B cell (primary cell): ENCODE measurements around the gene OR51B6.
"Not testable (repeated sequence)": the region's sequence is repeated elsewhere in the genome, so short reads cannot be mapped to it uniquely, and the experiment has no call there.

Source experiments
- CTCF ChIP-seq: fragments of 200-600 bp; IDR thresholded peaks from one replicate; pipeline ENCODE4 v1.8.0; 2022; ENCODE audit warnings: antibody characterized with exemption, mild to moderate bottlenecking
- EZH2 ChIP-seq: IDR thresholded peaks from 2 replicates; pipeline ENCODE4 v1.6.1; 2012; ENCODE audit warnings: borderline replicate concordance, low read depth, mild to moderate bottlenecking, moderate library complexity, low read length; ENCODE audit not compliant: insufficient read depth, poor library complexity, severe bottlenecking

DNA sequence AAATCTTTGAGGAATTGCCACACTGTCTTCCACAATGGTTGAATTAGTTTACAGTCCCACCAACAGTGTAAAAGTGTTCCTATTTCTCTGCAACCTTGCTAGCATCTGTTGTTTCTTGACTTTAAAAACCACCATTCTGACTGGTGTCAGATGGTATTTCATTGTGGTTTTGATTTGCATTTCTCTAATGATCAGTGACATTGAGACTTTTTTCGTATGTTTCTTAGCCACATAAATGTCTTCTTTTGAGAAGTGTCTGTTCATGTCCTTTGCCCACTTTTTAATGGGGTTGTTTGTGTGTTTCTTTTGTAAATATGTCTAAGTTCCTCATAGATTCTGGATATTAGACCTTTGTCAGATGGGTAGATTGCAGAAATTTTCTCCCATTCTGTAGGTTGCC lies 14.1 kb upstream of the OR51B6 start:
- not testable (repeated sequence) for TF ChIP-seq CTCF, EZH2
